ACHN (cell line): ENCODE data around the gene MARK1.
"Not testable (repeated sequence)": the region's sequence is repeated elsewhere in the genome, so short reads cannot be mapped to it uniquely, and the experiment has no call there.

ENCODE experiments used
- DNase-seq: peaks from one replicate; pipeline ENCODE4 v3.0.0-alpha.2; 2015
- in situ Hi-C: cut with HindIII; loops from 2 replicates; pipeline ENCODE4 v1.10.0; 2017; ENCODE audit warnings: low sequenced_read_pairs, low pct_ligation_motif_present, low pct_unique_long_range_greater_than_20kb

The MARK1 gene

DNA sequence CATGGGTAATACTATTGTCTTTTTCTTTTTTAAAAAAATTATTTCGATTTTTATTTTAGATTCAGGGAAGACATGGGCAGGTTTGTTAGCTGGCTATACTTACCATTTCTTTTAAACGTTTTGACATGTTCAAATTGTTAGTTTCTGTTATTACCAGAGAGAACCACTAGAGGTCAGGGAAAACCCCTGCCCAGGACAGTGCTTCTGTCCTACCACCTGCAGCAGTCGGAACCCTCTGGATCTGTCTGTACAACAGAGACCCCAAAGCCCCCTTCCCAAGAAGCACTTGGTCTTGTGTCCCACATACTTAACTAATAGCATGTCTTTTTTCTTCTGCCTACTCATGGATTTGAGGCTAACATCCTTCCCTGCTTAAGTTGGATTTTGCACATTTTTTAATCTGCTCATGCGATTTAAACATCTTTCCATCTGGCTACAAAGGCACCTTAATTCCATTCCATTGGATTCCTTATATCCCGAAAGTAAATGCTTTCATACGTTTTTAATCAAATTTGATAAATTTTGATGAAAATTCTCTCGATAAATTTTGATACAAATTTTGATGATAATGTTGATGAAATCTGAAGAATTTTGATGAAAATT is 152.2 kb downstream of the MARK1 start:
- peak; percentile 58 for DNase-seq
- in situ Hi-C loops: no loop called here

DNA sequence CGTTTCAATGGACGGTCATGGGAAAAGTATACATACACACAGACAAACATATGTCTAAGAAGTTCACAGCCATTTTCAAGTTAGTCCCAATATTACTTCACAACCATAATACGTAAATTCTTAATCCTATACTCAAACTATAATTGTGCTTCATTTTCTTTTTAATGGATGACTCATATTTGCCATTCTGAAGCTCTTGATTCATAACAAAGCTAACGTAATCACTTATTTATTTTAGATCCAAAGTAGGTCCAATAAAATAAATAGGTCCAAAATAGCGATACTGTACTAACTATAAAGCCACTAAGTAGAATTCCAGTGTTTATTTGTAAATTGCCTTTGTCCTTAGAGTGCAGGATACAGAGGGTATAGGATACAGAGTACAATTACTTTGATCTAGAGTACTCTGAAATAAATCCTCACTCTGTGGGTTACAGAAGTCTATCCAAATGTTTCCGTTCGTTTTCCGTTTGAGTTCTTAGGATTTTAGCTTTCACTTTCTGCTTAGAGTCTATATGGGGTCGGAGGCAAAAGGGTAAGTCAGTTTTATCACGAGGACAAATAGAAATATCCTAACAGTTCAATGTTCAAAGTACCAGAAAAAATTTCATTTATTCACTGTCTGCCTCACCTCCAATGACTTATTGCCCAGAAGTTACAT is 153.4 kb downstream of the MARK1 start:
- in situ Hi-C loops: no loop called here
- DNase-seq: no peak

- DNase-seq: no peak
- in situ Hi-C loops: no loop called here
These were observed 155.1 kb downstream of the MARK1 start for GRCh38 chr1:220682901-220683576.

- in situ Hi-C loops: not testable (repeated sequence)
These were observed 155.8 kb downstream of the MARK1 start for GRCh38 chr1:220683716-220684115.

DNA sequence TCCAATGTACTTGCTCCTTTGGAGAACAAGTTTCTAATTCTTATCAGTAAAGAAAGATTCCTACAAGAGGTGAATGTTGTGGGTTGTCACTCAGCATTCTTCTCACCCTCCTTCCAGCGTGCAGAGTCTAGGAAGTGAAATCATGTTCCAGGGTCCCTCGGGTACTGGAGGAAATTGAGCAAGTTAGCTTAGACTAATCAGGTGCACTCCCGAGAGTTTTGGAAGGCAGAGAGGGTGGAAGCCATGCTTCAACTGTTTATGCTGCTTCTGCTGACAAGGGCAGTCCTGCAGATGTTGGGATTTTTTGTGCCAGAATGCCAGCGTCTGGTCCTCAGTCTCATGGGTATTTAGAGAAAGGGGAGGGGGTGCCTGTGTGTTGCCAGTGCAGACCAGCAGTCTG is 157.0 kb downstream of the MARK1 start:
- in situ Hi-C loops: no loop called here
- no peak for DNase-seq

More at GRCh38 chr1:220683716-220684115, 155.8 kb downstream of the MARK1 start:
- DNase-seq: not testable (repeated sequence)

DNA sequence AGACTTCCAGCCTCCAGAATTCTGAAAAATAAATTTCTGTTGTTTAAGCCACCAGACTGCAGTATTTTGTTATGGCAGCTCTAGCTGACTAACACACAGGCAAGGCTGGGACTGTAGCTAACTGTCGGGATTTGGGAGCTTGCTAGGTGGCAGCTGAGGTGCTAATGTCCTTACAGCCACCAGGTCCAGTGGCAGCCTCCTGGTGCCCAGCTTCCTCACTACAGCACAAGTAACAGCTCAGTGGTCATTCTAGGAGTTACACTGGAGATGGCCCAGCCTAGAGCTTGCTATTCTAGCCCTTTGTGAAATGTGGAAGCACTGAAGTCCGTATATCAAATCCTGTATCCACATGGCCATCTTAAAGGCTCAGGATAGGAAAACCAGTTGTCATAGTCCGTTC is 157.9 kb downstream of the MARK1 start:
- no peak for DNase-seq
- in situ Hi-C loops: no loop called here

DNA sequence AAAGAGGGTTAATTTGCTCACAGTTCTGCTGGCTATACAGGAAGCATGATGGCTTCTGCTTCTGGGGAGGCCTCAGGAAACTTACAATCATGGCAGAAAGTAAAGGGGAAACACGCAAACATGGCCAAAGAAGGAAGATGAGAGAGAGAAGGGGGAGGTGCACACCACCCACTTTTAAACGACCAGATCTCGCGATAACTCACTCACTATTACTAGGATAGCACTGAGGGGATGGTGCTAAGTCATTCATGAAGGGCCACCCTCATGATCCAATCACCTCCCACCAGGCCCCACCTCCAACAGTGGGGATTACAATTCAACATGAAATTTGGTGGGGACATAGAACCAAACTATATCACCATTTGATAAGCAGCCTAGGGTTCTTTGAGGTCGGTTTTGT is 159.9 kb downstream of the MARK1 start:
- in situ Hi-C loops: no loop called here

GRCh38 chr1:220689666-220690065 is 161.7 kb downstream of the MARK1 start:
- DNase-seq: no peak
- in situ Hi-C loops: no loop called here

More for the DNA sequence above, 159.9 kb downstream of the MARK1 start:
- no peak for DNase-seq

DNA sequence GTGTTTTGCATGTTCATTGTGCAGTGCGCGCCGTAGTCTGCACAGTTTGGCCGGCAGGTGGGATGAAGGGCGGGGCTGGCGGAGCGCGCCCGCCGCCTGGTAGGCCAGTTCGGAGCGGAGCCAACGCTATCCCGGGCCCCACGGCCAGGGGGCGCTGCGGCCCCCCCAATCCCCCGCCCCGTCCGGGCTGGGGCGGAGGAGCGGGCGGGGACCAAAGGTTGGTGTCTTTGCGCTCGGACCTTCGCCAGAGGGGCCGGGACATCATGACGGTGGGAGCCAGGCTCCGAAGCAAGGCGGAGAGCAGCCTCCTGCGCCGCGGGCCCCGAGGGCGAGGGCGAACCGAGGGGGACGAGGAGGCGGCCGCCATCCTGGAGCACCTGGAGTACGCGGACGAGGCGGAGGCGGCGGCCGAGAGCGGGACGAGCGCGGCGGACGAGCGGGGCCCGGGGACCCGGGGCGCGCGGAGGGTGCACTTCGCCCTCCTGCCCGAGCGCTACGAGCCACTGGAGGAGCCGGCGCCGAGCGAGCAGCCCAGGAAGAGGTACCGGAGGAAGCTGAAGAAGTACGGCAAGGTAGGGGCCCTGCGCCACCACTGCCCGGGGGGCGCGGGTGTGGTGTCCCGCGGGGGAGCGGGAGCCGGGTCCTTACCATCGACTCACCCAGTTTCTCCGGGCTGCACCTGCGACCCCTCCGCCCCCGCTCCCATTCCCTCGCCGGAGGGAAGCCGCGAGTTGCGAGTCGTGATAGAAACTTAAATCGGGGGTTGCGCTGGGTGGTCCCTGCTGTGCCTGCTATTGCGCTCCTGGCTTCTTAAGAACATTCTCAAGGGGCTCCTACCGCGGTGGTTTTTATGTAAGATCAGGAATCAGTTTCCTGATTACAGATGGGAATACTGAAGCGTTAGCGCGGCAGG is 162.5 kb downstream of the MARK1 start, which contains the start of gene C1orf115:
TSS of gene C1orf115 (plus strand) at position 224 of the 913 bp plus-strand sequence. CDS start at position 264, 40 bp downstream.
- in situ Hi-C loops: no loop called here
- peak; percentile 80 for DNase-seq

GRCh38 chr1:220691053-220691684 is 163.2 kb downstream of the MARK1 start:
- no peak for DNase-seq
- in situ Hi-C loops: no loop called here

DNA sequence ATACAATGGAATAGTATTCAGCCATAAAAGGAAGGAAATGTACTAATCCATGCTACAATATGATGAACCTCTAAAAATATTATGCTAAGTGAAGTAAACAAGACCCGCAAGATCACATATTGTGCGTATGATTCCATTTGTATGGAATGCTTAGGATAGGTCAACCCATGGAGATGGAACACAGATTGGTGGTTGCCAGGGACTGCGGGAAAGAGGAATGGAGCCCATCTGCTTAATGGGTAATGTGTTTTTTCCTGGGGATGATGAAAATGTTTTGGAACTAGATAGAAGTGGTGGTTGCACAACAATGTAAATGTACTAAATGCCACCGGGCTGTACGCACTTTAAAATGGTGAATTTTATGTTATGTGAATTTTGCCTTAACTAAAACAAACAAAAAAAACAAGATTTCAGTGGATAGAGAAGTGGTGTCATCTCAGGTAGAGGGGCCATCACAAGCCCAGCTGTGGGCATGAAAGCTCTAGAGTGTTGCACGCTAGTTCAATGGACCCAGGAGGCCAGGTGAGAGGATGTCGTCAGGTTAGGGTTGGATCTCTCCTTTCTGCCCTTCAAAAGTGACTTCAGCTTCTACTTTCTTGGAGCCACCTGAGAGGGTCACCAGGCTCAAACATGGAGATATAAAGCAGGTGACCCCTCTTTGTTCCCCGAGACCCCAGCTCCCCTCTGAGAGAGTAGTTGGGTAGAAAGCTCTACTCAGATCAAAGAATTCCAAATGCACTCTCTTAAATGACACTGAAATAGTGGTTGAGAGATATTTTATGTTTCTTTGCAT is 164.7 kb downstream of the MARK1 start:
- no peak for DNase-seq
- in situ Hi-C loops: no loop called here

DNA sequence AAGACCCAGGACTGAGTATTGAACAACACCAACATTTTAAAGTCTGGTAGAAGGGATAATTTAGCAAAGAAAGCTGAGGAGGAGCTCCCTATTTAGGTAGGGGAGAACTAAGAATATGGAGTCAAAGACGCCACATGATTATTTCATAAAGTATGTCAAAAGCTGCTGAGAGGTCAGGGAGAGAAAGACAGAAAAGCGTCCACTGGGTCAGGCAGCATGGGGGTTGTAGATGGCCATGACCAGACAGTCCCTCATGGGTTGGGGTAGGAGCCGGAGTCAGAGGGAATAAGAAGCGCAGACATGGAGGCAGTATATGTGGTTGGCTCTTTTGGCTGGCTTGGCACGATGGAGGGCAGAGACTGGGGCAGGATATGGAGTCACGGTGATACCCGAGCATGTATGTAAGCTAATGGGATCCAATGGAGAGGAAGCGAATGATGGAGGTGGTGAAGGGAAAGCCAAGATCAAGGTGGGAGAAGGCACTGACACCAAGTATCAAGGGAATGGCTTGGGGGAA is 167.0 kb downstream of the MARK1 start:
- in situ Hi-C loops: no loop called here
- no peak for DNase-seq

GRCh38 chr1:220695426-220695825 is 167.5 kb downstream of the MARK1 start:
- DNase-seq: no peak
- in situ Hi-C loops: no loop called here

- in situ Hi-C loops: no loop called here
- no peak for DNase-seq
These were observed 168.4 kb downstream of the MARK1 start for GRCh38 chr1:220696226-220696862.

- in situ Hi-C loops: no loop called here
- DNase-seq: no peak
These were observed 168.9 kb downstream of the MARK1 start for GRCh38 chr1:220696863-220697231.

DNA sequence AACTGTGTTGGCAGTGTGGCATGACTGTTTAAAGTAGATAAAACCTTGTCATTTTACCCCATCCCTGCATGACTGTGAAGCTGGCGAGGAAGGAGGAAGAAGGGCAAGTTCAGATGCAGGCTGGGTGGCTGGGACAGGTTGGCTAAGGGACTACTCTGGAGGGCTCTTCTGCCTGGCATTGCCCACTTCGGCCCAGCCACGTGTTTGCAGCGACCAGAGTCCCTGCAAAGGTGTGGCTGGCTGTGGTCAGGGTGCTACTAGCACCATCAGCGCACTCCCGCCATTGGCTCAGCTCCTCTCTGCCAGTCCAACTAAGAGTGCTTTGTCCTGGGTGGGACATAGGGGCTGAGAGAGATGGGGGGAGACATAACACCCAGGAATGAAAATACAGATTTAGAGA is 169.4 kb downstream of the MARK1 start:
- no peak for DNase-seq
- in situ Hi-C loops: no loop called here

GRCh38 chr1:220698607-220699016 is 170.7 kb downstream of the MARK1 start:
- no peak for DNase-seq
- in situ Hi-C loops: no loop called here
